ENCODE measurements around the gene CIRBP. TPM values are rescaled to one million over a fixed set of nuclear protein-coding genes. Genes with fewer than 3 reads are reported as not detected.
A peak's percentile ranks its signal among the peaks of the same experiment; 100 is the strongest.

Gene CIRBP
- total and polyA plus RNA-seq, 2 of the 13 experiments (the other 11 are each of a cell fraction or from before 2014, with no cell fraction given): 133 to 140 TPM

GRCh38 chr19:1261798-1262622 is 7.1 kb upstream of the CIRBP start (continued):
- no peak for TF ChIP-seq KDM4B (CRISPR knock-in tag; IDR thresholded peaks at IDR 0.05)
- TF ChIP-seq ZNF703 (CRISPR knock-in tag; IDR thresholded peaks at IDR 0.05; ENCODE audit: borderline replicate concordance): no peak
- TF ChIP-seq ZNF382 (CRISPR knock-in tag; IDR thresholded peaks at IDR 0.05; ENCODE audit: borderline replicate concordance): no peak
- peak; percentile 40; the same call in 1 of the 2 replicates for TF ChIP-seq SPEN (CRISPR knock-in tag; IDR thresholded peaks at IDR 0.05; ENCODE audit: low read depth)
- TF ChIP-seq ZNF460 (CRISPR knock-in tag; IDR thresholded peaks at IDR 0.05; ENCODE audit: borderline replicate concordance): no peak
- no peak for TF ChIP-seq RFXANK (CRISPR knock-in tag; IDR thresholded peaks at IDR 0.05)
- no peak for TF ChIP-seq STAT5B (CRISPR knock-in tag; IDR thresholded peaks at IDR 0.05)
- TF ChIP-seq SNAPC5 (CRISPR knock-in tag; IDR thresholded peaks at IDR 0.05; ENCODE audit: borderline replicate concordance): no peak
- TF ChIP-seq POGZ (CRISPR knock-in tag; IDR thresholded peaks at IDR 0.05): 0 out of 2 replicates have a peak, but pooled peaks have one; percentile 29
- TF ChIP-seq NR2F6 (IDR thresholded peaks at IDR 0.05): peak; percentile 73
- TF ChIP-seq NR2F6 (CRISPR knock-in tag; IDR thresholded peaks at IDR 0.05): peak; percentile 75
- TF ChIP-seq KLF16 (CRISPR knock-in tag; IDR thresholded peaks at IDR 0.05): peak in 1 of 2 experiments; percentile 50; a peak in 1 of 4 replicates
- no peak for TF ChIP-seq ZKSCAN1 (IDR thresholded peaks at IDR 0.05; ENCODE audit: low read length)
- TF ChIP-seq ZNF547 (CRISPR knock-in tag; IDR thresholded peaks at IDR 0.05): 0 out of 2 replicates have a peak, but pooled peaks have one; percentile 48
- no peak for TF ChIP-seq MLX (CRISPR knock-in tag; IDR thresholded peaks at IDR 0.05)
- TF ChIP-seq ZNF225 (CRISPR knock-in tag; IDR thresholded peaks at IDR 0.05): no peak
- no peak for TF ChIP-seq THAP8 (CRISPR knock-in tag; IDR thresholded peaks at IDR 0.05; ENCODE audit: borderline replicate concordance)
- no peak for TF ChIP-seq KDM5A (IDR thresholded peaks at IDR 0.05; ENCODE audit: borderline replicate concordance, low read length)
- TF ChIP-seq HNRNPH1 (optimal IDR thresholded peaks at IDR 0.05; ENCODE audit: low read depth, low read length): no peak
- no peak for TF ChIP-seq DDIT3 (CRISPR knock-in tag; IDR thresholded peaks at IDR 0.05)
- TF ChIP-seq PHF20 (CRISPR knock-in tag; IDR thresholded peaks at IDR 0.05): peak; percentile 28; the same call in 1 of the 2 replicates
- TF ChIP-seq BCLAF1 (IDR thresholded peaks at IDR 0.05): no peak
- TF ChIP-seq RFX3 (CRISPR knock-in tag; IDR thresholded peaks at IDR 0.05): no peak
- peak; percentile 63; the same call in 1 of the 2 replicates for TF ChIP-seq PATZ1 (CRISPR knock-in tag; IDR thresholded peaks at IDR 0.05)

Data from HepG2 (cell line).